H54 (cell line): Measurements from ENCODE around the gene AGAP3.

Experiments used
- DNase-seq: peaks from one replicate; pipeline ENCODE4 v3.0.0; 2011; ENCODE audit warnings: low spot score, mixed read lengths; ENCODE audit not compliant: insufficient read length
- FAIRE-seq: peaks from 3 replicates; lab custom pipeline; 2011; peaks lifted over from hg19 to GRCh38; lab: Jason Lieb, UNC
- POLR2A ChIP-seq: IDR thresholded peaks from 2 replicates; pipeline ENCODE4 v1.6.1; 2011; ENCODE audit warnings: low read depth, mild to moderate bottlenecking, low read length

The AGAP3 gene

GRCh38 chr7:151048911-151049463, 37.3 kb upstream of the AGAP3 start:
- TF ChIP-seq POLR2A: no peak
- no peak for FAIRE-seq
- DNase-seq: no peak

GRCh38 chr7:151051108-151051507, 35.2 kb upstream of the AGAP3 start:
- no peak for DNase-seq
- no peak for TF ChIP-seq POLR2A
- no peak for FAIRE-seq

- DNase-seq (no peak), FAIRE-seq (no peak)
Measured at GRCh38 chr7:151053096-151053495, 33.2 kb upstream of the AGAP3 start.

GRCh38 chr7:151053751-151054150, 32.5 kb upstream of the AGAP3 start:
- no peak for FAIRE-seq
- TF ChIP-seq POLR2A: no peak
- DNase-seq: no peak

More at GRCh38 chr7:151053096-151053495, 33.2 kb upstream of the AGAP3 start:
- TF ChIP-seq POLR2A: no peak

GRCh38 chr7:151056283-151056665, 30.0 kb upstream of the AGAP3 start:
- no peak for TF ChIP-seq POLR2A
- FAIRE-seq (no peak), DNase-seq (no peak)

GRCh38 chr7:151056666-151057505, 29.4 kb upstream of the AGAP3 start:
- no peak; the same call in 1 of the 2 replicates for TF ChIP-seq POLR2A
- FAIRE-seq (no peak), DNase-seq (no peak)

GRCh38 chr7:151057506-151057988, 28.7 kb upstream of the AGAP3 start, which contains the start of gene CDK5:
CDK5 (minus strand) TSS chr7:151057897; CDS start chr7:151057848, 49 bp downstream.
- TF ChIP-seq POLR2A: no peak
- DNase-seq: peak; percentile 74
- no peak for FAIRE-seq

GRCh38 chr7:151057989-151058780, 28.1 kb upstream of the AGAP3 start:
- peak; percentile 69; the same call in 1 of the 2 replicates for TF ChIP-seq POLR2A
- FAIRE-seq (peak; percentile 6), DNase-seq (peak; percentile 100)

GRCh38 chr7:151058781-151059366, 27.4 kb upstream of the AGAP3 start:
- FAIRE-seq: no peak
- no peak for DNase-seq

GRCh38 chr7:151059367-151060112, 26.7 kb upstream of the AGAP3 start, which contains the start of gene SLC4A2:
SLC4A2 (plus strand) TSS chr7:151059589; CDS start chr7:151061988, 2,399 bp downstream.
- no peak for FAIRE-seq
- no peak; the same call in none of the 2 replicates for TF ChIP-seq POLR2A
- DNase-seq: peak; percentile 79

More at GRCh38 chr7:151058781-151059366, 27.4 kb upstream of the AGAP3 start:
- TF ChIP-seq POLR2A: no peak

GRCh38 chr7:151060113-151060415, 26.2 kb upstream of the AGAP3 start:
- TF ChIP-seq POLR2A: no peak
- no peak for DNase-seq
- FAIRE-seq: no peak

- FAIRE-seq: no peak
- peak; percentile 73 for DNase-seq
- TF ChIP-seq POLR2A: peak; percentile 54
Measured at GRCh38 chr7:151060416-151061212, 25.7 kb upstream of the AGAP3 start.
